HCT116 (cell line): ENCODE data around the gene MYO16.

Experiments used
- EZH2 ChIP-seq: fragments of 200-600 bp; sonication (generic); IDR thresholded peaks from 2 replicates; pipeline ENCODE4 v1.6.1; 2017; ENCODE audit warnings: antibody characterized with exemption, mixed run types
- POLR2A ChIP-seq: IDR thresholded peaks from 2 replicates; pipeline ENCODE4 v1.7.0; 2011; ENCODE audit warnings: borderline replicate concordance; ENCODE audit not compliant: insufficient read depth, insufficient read length; ENCODE audit errors: extremely low read depth
- TF ChIP-seq, protein P1 (sequence below): IDR thresholded peaks from 2 replicates; pipeline ENCODE4 v1.6.1; 2012
- TF ChIP-seq, protein P2 (sequence below), 3 experiments: fragments of 200-600 bp in 1 of 3; sonication (generic) in 1 of 3; IDR thresholded peaks in 2 of 3; conservative IDR thresholded peaks in 1 of 3; 2 replicates each; pipeline ENCODE4 v1.5.1; 2012 to 2017; ENCODE audit warnings: low read depth in 2 of 3, low read length in 2 of 3, antibody characterized with exemption in 1 of 3, borderline replicate concordance in 1 of 3, control low read depth in 1 of 3, mild to moderate bottlenecking in 1 of 3, mixed read lengths in 1 of 3, mixed run types in 1 of 3, moderate library complexity in 1 of 3; ENCODE audit not compliant: insufficient read depth in 1 of 3

DNA sequence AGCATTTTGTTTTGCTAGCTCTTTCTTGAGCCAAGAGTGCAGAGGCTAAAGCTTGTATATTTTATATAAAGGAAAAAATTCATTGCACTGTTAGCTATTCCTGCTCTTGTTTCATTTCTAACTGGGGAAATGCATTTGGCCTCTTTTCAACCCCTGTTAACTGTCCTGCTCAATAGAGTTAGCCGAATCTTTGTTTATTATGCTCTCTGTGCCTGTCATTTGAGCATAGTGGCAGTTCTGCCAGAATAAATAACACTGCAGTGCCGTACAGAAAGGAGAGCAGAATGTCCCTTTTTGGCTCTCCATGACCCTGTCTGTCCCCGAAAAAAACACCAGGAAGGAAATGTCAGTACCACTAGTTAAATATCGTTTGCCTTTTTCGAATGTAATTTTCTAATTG is 350.8 kb downstream of the MYO16 start:
- TF ChIP-seq, protein P1, sequence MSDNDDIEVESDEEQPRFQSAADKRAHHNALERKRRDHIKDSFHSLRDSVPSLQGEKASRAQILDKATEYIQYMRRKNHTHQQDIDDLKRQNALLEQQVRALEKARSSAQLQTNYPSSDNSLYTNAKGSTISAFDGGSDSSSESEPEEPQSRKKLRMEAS, result no peak
- TF ChIP-seq, protein P2, sequence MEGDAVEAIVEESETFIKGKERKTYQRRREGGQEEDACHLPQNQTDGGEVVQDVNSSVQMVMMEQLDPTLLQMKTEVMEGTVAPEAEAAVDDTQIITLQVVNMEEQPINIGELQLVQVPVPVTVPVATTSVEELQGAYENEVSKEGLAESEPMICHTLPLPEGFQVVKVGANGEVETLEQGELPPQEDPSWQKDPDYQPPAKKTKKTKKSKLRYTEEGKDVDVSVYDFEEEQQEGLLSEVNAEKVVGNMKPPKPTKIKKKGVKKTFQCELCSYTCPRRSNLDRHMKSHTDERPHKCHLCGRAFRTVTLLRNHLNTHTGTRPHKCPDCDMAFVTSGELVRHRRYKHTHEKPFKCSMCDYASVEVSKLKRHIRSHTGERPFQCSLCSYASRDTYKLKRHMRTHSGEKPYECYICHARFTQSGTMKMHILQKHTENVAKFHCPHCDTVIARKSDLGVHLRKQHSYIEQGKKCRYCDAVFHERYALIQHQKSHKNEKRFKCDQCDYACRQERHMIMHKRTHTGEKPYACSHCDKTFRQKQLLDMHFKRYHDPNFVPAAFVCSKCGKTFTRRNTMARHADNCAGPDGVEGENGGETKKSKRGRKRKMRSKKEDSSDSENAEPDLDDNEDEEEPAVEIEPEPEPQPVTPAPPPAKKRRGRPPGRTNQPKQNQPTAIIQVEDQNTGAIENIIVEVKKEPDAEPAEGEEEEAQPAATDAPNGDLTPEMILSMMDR (IDR thresholded peaks at IDR 0.05 in 2 of 3, conservative IDR thresholded peaks at IDR 0.05 in 1 of 3; ENCODE audit: borderline replicate concordance in 1 of 3, insufficient read depth in 1 of 3, low read depth in 2 of 3, low read length in 2 of 3), result no peak
- TF ChIP-seq POLR2A, result no peak
- no peak for TF ChIP-seq EZH2
